Caki2 (cell line): ENCODE results near the gene HTD2. TPM values are rescaled to one million over a fixed set of nuclear protein-coding genes. Genes with fewer than 3 reads are reported as not detected.

Source experiments
- DNase-seq: peaks from one replicate; pipeline ENCODE4 v3.0.0-alpha.2; 2015; ENCODE audit warnings: low read depth
- in situ Hi-C: cut with HindIII; loops from 2 replicates; pipeline ENCODE4 v1.10.0; 2016; ENCODE audit warnings: low sequenced_read_pairs, low pct_unique_long_range_greater_than_20kb, mixed read lengths
- total RNA-seq: library from RNA; depleted of rRNA; stranded (reverse); fragments of >200 nt; shearing (Covaris generic); gene quantifications from 2 replicates; pipeline ENCODE4 v1.2.3, GENCODE V29; 2014; ENCODE audit warnings: low replicate concordance

HTD2 gene
- total RNA-seq, 1 experiment from 2014 or later = 7.9 TPM

DNA sequence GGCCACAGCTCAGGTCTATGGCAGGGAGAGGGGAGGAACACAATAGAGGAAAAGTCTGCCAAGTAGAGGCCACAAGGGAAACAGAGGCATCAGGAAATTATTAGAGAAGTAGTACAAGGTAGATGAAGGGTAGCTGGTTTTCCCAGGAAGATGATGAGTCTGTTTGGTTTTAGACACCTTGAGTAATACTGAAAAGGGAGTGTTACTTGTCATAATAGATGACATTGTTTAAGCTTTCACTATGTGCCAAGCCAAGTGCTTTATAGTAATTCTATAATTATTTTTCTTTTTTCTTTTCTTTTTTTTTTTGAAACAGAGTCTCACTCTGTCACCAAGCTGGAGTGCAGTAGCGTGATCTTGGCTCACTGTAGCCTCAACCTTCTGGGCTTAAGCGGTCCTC lies 40.0 kb downstream of the HTD2 start:
- in situ Hi-C loops = no loop called here

DNA sequence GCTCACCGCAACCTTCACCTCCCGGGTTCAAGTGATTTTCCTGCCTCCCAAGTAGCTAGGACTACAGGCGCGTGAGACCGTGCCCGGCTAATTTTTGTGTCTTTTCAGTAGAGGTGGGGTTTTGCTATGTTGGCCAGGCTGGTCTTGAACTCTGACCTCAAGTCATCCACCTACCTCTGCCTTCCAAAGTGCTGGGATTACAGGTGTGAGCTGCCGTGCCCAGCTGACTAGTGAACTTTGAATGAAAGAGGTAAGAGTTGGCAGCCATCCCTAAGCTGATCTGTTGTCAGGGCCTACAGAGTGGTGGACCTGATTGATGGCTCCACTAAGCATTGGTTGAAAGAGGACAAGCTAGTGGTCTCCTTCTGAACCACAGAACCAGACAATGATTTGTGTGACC lies 41.7 kb downstream of the HTD2 start:
- DNase-seq = no peak
- in situ Hi-C loops = no loop called here

More for the DNA sequence above, 40.0 kb downstream of the HTD2 start:
- no peak for DNase-seq

DNA sequence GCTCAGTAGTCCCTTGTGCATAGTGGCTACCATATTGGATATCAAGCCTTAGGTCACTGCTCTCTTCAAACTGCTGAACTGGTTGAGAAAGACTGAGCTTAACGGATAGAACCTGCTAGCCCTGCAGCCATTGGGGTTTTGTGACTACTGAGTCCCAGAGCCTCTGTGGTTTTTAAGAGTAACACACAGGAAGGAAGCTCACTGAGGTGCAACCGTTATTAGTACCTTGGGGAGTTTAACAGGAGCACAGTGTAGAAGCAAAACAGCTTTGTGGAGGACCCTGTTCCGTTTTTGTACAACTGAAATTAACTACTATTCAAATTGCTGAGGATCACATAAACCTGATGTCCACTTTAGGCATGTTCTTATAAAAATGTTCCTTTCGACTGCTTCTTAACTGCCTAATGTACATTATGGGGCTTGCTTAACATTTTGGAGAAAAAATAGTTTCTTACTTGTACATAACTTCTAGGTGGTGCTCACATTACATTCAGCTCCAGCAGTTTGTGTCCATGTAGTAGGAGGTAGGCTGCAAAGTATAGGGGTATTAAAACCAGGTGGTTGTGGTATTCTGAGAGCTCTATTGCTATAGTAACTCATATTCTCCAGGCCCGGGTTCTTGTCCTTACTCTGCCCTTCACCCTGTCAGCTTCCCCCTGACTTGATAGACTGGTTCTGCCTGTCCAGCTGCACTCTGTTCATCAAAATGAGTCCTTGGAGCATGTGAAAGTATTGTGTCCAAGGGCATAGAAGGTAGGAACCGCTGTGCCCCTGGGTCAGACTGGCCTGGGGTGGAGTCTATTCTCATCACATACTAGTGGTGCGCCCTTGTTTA lies 43.7 kb downstream of the HTD2 start:
- no peak for DNase-seq
- in situ Hi-C loops = no loop called here

DNA sequence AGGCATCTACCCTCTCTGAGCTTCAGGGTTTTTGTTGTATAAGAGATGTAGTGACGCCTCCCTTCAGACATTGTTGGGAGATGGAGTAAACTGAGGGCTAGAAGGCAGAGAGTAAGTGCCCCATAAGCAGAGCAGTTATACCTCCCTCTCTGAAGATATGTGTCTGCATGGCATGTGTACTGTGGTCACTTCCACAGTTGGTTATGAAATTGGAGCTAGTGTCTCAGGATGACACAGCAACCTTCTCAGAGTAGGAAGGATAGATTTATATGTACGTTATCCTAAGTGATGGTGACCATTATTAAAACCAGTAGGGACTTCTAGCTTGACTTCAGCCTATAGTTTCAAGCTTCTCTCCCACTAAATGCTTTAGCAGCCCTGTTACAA lies 44.3 kb downstream of the HTD2 start:
- in situ Hi-C loops = no loop called here
- no peak for DNase-seq

DNA sequence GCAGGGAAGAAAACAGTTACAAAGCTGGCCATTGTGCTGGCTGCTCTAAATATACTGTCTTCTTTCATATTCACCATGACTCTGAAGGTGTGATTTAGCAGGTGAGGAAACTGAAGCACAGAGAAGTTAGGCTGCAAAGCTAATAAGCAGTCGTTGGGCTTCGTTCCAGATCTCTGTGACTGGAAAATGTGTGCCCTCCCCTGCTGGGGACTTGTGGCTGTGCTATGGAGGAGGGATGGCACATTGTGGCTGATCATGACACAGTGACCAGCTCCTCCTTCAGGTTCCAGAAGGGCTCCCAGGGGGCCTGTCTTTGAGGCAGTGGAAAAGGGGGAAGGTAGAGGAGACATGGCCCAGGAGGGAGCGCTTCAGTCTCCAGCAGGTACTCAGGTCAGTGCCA lies 45.6 kb downstream of the HTD2 start:
- in situ Hi-C loops = no loop called here
- no peak for DNase-seq

DNA sequence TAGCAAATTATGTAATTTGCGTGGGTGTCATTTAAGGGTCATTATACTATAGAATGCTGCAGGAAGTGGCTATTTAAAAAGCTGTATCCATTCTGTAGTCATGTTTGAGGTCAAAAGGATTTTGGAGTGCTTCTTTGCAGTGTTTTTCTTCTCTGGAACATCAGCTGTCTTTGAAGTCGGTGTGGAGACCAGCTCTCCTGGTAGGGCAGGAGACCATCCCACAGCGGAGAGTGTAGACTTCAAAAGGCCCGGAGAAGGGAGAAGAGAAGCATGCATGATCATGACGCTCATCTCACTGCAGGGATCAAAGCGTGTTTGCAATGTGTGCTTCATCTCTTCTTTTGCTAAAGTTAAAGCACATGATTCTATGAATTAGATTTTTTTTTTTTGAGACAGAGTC lies 46.3 kb downstream of the HTD2 start:
- no peak for DNase-seq
- in situ Hi-C loops = no loop called here

DNA sequence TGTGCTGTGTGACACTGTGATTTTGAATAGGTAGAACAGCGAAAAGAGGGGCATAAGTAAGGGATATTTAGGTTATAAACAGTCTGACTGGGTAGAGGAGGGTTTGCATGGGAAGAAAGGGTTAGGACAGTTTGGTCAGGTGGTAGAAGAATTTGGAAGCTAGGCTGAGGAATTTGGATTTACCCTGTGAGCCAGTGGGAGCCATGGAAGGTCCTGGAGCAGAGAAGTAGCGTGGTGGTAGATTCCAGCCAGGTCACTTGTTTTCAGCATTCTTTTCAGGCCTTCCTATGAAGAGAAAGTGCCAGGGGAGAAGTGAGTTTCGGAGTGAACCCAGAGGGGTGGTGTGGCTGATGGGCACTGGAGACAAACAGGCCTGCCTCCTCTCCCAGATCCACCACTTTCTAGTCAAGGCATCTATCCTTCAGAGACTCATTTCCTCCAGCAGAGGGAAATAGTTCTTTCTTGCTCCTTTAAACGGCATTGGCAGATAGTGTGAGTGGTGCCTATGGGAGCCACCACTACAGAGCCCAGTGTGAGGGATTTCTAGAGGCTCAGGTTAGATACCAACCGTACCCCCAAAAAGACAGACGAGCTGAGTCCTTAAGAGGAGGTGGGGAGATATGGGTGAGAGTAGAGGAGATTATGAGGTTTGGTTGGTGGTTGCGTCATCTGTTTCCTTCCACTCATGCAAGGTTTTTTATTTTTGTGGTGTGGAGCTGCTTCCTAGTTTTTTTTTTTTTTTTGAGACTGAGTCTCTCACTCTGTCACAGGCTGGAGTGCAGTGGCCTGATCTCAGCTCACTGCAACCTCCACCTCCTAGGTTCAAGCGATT lies 47.6 kb downstream of the HTD2 start:
- in situ Hi-C loops = no loop called here
- DNase-seq = no peak

DNA sequence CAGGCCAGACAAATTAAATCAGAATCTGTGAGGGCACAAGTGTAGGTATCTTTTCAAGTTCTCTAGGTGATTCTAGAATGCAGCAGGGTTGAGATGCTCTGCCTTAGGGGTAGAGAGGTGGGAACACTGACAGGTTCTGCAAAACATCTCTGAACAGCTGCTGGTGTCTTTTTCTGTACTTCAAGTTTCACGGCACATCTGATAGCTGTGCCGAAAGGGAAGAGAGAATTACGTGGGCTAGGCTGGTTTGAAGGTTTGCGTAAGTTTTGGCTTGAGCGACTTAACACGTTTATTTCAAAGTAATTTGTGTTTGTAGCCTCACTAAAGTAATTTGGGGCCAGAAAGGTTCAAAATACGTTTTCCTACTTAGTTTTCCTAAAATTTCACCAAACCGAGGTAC lies 48.9 kb downstream of the HTD2 start:
- in situ Hi-C loops = no loop called here
- no peak for DNase-seq

DNA sequence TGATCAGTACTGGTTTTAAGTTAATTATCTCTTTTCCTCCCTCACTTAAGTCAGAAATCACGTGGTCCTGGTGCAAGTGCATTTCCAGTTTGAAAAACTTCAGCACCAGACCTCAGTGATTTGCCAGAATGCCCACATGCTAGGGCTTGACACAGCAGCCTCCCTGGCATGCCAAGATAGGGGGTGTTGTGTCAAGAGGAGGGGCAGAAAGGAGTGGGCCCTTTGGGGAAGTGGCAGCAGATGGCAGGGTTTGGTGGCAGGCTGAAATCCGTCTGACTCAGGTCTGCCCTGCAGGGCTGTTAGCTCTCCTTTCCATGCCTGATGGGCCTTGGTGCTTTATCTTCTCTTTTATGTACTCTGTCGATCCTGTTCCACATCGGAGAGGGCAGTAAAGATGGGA lies 49.7 kb downstream of the HTD2 start:
- in situ Hi-C loops = no loop called here

DNA sequence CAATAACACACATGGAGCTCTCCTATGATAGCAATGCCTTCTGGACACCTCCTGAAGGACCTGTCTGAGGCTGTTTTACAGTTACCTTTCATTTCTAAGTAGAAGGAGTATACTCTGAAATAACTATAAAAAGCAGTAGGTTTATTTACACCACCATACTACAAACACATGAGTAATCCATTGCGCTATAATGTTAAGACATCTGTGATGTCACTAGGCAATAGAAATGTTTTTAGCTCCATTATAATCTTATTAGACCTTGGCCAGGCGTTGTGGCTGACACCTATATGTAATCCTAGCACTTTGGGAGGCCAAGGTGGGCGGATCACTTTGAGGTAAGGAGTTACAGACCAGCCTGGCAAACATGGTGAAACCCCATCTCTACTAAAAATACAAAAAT lies 51.1 kb downstream of the HTD2 start:
- in situ Hi-C loops = no loop called here
- no peak for DNase-seq

More for the DNA sequence above, 49.7 kb downstream of the HTD2 start:
- no peak for DNase-seq

DNA sequence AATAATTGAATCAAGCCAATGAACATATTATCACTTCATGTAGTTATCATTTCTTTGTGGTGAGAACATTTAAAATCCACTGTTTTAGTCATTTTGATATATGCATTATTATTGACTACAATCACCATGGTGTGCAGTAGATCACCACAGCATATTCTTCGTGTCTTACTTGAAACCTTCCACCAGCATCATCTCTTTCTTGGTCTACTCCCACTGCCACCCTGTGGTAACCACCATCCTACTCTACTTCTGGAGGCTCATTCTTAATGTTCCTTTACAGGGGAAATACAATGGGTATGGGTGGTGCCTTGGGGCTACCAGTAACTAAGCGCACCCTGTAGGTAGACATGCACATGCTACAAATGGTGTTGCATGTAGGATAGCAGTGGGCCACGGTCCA lies 51.8 kb downstream of the HTD2 start:
- in situ Hi-C loops = no loop called here
- DNase-seq = no peak

DNA sequence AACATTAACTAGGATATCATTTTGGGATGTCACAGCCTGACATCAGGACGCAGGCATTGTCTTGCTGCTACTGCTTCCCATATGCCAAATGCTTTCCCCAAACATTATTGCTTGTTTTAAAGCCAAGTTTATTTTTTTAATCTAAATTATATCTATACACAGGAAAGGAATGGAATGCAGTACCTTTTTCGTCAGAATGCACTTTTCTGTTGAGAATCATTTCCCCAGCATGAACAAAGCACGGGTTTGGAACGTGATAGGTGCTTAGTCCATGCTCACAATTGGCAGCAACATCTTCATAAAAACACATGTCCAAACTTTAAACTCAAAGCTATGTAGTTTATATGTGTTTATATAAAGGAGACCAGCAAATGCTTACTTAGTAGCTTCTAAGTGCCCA lies 52.5 kb downstream of the HTD2 start:
- in situ Hi-C loops = no loop called here
- DNase-seq = no peak

DNA sequence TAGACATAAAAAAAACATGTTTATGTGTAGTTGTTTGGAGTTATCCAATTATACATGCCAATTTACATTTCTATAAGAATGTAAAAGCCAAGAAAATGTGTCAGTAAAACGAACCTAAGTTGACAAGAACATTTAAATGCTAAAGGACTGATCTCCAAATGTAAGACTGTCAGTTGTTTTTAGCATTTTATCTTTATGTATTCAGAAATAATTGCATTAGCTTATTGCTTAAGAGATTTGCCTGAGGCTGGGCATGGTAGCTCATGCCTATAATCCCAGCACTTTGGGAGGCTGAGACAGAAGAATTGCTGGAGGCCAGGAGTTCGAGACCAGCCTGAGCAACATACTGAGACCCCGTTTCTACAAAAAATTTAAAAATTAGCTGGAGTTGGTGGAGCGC lies 53.3 kb downstream of the HTD2 start:
- no peak for DNase-seq
- in situ Hi-C loops = no loop called here

DNA sequence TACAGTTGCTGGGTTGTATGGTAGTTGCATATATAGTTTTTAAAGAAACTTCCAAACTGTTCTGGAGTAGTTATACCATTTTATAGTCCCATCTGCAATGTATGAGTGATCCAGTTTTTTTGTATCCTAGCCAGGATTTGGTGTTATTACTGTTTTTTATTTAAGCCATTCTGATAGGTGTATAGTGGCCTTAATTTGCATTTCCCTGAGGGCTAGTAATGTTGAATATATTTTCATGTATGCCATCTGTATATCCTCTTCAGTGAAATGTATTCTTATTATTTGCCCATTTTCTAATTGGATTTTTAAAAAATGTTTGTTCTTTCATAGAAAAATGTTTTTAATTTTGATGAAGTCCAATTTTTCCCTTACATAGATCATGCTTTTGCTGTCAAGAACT lies 55.5 kb downstream of the HTD2 start:
- DNase-seq = no peak
- in situ Hi-C loops = no loop called here

DNA sequence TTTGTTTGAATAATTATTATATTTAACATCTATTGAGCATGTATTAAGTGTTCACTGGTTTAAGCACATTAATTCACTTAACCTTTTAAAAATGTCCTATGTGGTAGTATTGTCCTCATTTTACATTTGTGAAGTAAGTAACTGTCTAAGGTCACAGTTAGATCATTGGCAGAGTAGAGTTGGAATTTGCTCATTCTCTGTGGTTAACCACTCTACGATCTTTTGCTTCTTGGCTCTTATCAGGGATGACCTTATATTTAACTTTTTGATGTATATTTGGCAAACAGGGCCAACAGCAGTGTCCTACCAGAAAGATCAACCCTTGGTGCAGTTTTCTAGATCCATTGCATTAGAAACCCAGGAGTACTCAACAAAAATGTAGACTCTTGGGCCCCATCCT lies 60.4 kb downstream of the HTD2 start:
- DNase-seq = no peak
- in situ Hi-C loops = no loop called here

DNA sequence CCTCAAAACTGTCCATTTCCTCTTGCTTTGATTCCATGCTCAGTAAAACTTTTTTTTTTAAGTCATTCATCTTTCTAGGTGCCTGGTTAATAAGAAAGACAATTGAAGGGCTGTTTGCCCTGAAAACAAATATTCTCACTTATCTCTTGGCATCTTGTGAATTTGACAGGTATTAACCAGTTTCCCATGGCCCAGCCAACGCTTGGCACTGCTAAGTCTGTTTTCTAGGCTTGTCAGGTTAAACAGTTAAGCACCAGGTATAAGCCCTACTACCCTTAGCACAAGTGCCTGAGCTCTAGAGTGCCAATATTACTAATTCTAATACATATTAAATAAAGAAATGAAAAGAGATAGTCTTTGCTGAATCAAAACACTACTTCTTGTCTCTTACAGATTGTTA lies 62.7 kb downstream of the HTD2 start:
- DNase-seq = no peak
- in situ Hi-C loops = no loop called here
